HG03135 (cell line): ENCODE measurements around the gene MCF2L.
"Not testable (repeated sequence)": the region's sequence is repeated elsewhere in the genome, so short reads cannot be mapped to it uniquely, and the experiment has no call there.

ENCODE experiments used
- ATAC-seq: cut with Tn5 transposase; IDR thresholded peaks from one replicate; pipeline ENCODE4 v1.9.1; 2021; ENCODE audit warnings: mild to moderate bottlenecking, moderate library complexity; ENCODE audit not compliant: unreplicated experiment

MCF2L gene

DNA sequence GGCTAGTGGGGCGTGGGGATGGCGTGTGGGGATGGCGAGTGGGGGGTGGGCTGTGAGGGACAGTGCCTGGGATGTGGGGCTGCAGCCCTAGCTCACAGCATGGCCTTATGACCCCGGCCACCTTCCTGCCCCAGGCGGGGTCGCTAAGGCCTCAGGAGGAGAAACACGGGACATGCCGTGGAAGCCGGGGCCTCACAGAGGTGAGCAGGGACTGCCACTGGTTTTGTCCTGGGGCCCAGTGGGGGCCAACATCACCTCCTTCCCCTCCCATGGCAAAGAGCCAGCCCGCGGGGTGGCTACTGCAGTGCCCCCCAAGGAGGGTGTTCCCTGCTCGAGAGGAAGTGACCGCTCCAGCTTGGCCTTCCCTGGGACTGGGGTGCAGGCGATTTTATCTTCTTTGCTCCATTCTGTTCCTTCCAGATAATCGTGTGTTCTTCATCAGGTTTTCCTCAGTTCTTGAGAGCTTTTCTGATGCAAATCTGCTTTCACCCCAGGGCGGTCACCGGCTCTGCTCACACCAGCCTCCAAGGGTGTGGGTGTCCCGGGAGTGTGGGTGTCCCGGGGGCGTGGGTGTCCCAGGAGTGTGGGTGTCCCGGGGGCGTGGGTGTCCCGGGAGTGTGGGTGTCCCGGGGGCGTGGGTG lies 137.8 kb downstream of the MCF2L start:
- no peak for ATAC-seq

DNA sequence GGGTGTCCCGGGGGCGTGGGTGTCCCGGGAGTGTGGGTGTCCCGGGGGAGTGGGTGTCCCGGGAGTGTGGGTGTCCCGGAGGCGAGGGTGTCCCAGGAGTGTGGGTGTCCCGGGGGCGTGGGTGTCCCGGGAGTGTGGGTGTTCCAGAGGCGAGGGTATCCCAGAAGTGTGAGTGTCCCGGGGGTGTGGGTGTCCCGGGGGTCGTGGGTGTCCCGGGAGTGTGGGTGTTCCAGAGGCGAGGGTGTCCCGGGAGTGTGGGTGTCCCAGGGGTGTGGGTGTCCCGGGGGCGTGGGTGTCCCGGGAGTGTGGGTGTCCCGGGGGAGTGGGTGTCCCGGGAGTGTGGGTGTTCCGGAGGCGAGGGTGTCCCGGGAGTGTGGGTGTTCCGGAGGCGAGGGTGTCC lies 139.5 kb downstream of the MCF2L start:
- not testable (repeated sequence) for ATAC-seq

DNA sequence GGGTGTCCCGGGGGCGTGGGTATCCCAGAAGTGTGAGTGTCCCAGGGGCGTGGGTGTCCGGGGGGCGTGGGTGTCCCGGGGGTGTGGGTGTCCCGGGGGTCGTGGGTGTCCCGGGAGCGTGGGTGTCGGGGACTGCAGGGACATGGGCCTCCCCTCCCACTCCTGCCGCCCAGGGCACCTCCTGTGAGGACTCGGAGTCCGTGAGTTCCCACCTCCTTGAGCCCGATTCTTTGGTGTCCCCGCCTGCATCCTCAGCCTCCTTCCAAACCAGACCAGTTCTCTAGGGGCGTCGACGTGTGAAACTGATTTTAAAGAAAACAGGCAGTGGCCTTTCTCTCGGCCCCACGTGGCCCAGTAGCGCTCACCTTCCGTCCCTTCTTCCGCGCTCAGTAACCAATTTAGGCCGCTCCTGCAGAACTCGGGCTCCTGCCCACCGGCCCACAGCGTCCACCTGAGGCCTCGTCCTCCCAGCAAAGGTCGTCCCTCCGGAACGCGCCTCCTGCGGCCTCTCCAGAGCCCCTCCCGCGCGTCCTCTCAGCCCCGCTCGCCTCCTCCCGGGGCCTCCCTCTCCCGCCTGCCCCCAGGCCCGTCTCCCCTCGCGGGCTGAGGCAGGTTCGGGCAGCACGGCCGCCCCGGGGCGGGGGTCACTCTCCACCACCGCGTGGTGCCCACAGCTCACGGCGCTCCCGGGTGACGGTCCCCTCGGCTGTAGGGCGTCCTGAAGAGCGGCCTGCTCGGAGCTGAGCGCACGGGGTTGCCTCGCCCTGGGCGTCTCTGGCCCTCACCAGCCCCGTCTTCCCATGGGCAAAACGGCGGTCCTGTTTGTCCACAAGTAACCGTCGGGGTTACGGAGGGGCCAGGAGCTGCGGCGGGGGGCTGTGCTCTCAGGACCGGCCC lies 140.4 kb downstream of the MCF2L start:
- ATAC-seq, result no peak

DNA sequence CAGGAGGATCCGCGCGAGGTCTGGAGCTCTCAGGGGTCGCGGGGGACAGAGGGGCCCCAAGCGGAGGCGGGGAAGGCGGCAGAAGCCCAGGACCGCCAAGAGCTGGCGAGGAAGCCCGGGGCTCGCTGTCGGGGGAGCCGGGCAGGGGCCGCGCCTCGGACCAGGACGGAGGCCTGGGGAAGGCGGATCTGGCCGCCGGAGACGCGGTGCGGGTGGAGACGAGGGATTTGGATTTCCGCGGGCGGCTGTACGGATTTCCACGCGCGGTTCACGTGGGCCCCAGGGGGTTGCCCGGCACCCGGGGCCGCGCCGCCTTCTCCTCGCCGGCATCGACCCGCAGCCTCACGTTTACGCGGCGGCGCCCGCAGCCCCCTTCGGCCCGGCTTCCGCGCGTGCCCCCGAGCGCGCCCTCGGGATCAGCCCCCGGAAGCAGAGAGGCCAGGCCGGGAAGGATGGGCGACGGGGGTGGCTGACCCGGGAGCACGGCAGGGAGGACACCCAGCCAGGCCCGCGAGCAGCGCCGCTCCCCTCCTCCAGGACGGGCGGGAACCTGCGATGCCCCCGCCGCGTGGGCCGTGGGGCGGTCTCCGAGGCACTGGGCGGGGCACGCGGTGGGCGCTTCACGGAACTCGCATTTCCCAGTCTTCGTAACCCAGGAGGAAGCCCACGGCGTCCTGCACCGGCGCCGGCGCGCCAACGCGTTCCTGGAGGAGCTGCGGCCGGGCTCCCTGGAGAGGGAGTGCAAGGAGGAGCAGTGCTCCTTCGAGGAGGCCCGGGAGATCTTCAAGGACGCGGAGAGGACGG lies 141.2 kb downstream of the MCF2L start:
- ATAC-seq, result no peak

DNA sequence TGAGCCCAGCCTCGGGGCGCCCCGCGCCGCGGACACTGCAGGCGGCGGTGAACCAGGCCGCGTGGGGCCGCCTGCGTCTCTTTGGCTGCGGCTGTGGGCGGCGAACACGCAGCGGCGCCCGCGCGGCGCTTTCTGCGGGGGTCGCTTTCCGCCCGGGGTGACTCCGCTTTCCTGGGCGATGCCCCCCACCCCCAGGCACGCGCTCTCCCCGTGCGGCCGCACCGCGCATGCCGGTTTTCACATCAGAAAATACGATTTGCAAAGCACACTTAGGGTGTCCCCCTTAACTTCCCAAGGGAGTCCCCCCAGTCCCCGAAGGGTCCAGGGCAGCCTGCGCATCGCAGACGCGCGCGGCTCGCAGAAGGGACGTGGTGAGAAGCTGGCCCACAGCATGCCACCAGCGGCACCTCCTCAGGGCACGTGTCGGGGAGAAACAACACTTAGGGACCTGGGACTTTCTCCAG lies 141.9 kb downstream of the MCF2L start:
- no peak for ATAC-seq

DNA sequence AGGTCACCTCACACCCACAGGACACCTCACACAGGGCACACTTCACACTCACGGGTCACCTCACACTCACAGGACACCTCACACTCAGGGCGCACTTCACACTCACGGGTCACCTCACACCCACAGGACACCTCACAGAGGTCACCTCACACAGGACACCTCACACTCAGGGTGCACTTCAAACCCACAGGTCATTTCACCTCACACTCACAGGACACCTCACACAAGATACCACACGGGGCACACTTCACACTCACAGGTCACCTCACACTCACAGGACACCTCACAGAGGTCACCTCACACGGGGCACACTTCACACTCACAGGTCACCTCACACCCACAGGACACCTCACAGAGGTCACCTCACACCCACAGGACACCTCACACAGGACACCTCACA lies 142.8 kb downstream of the MCF2L start:
- ATAC-seq, result not testable (repeated sequence)

DNA sequence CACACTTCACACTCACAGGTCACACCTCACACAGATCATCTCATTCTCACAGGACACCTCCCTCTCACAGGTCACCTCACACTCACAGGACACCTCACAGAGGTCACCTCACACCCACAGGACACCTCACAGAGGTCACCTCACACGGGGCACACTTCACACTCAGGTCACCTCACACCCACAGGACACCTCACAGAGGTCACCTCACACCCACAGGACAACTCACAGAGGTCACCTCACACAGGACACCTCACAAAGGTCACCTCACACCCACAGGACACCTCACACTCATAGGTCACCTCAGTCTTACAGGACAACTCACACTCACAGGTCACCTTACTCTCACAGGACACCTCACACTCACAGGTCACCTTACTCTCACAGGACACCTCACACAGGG lies 143.5 kb downstream of the MCF2L start:
- not testable (repeated sequence) for ATAC-seq

DNA sequence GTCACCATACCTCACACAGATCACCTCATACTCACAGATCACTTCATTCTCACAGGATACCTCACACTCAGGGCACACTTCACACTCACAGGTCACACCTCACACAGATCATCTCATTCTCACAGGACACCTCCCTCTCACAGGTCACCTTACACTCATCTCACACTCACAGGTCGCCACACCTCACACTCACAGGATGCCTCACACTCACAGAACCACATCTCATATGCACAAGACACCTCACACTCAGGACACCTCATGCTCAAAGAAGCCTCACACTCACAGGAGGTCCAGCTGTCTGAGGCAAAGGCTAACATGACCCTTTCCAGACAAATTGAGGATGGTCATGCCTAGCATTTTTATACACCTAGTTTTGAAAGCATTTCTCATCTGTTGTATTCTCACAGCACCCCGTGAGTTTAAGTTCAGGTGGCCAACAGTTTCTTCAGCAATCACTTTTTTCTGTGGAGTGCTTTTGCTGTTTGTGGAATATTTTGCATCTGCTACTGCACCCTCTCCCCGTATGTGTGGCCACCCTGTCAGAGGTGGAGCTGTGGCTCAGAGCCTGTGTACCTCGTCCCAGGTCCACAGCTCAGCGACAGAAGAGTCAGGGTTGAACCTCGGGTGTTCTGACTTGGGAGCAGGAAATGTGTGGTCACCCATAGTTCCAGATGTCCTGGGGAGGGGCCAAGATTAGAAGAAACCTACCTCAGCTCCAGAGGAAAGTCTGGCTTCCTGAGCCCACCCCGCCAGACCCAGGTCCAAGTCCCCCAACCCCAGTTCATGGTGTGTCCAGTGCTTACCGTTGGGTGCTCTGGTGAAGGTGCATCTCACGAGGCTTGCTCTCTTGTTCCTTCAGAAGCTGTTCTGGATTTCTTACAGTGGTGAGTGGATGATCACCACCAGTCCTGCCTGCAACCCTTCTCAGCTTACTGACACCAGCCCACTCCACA lies 144.2 kb downstream of the MCF2L start:
- ATAC-seq, result no peak

DNA sequence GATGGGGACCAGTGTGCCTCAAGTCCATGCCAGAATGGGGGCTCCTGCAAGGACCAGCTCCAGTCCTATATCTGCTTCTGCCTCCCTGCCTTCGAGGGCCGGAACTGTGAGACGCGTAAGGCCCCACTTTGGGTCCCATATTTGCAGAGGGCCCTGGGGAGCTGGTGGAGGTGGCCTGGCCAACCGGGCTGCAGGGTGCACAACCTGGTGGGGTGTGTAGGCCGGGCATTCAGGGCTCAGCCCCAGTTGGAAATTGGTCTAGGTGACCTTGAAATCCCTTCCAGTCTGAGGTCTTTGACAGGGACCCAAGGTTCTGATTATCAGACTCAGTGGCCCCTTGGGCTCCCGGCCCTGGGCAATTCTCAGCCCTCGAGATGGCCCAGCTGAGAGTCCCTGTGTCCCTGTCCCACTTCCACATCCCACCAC lies 144.8 kb downstream of the MCF2L start:
- no peak for ATAC-seq

DNA sequence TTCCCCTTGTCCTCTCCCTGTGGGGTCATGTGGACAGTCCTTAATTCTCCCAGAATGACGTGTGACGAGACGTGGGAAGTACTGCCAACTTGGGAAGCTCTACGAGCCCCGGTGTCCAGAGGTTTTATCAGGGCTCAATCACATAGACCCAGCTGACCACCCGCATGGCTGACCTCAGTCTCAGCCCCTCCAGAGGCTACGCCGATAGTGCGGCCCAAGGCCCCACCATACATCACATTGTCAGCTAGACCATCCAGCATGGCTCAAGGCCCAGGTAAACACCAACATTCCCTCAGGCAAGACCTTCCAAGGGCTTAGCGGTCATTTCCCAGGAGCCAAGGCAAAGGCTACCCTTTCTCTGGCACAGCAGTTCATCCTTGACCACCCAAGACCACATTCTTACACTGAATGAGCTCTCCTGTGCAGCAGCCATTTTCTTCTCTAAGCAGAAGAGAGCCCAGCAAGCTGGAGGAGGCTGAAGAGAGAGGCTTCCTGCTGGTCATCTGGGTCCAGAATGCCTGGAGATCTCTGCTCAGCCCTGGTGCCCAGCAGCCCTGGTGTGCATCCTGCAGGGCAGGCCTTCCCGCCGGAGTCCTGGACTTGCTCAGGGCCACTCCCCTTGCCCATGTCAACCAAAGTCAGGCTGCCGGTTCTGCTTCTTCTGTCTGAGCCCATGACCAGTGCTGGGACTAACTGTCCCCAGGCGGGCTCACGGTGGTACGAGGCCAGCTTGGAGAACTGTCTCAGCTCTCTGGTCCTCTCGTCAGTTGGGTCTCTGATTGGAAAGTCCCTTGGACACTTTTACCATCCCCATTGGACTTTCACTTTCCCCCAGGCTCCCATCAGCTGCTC lies 145.7 kb downstream of the MCF2L start:
- ATAC-seq, result no peak

DNA sequence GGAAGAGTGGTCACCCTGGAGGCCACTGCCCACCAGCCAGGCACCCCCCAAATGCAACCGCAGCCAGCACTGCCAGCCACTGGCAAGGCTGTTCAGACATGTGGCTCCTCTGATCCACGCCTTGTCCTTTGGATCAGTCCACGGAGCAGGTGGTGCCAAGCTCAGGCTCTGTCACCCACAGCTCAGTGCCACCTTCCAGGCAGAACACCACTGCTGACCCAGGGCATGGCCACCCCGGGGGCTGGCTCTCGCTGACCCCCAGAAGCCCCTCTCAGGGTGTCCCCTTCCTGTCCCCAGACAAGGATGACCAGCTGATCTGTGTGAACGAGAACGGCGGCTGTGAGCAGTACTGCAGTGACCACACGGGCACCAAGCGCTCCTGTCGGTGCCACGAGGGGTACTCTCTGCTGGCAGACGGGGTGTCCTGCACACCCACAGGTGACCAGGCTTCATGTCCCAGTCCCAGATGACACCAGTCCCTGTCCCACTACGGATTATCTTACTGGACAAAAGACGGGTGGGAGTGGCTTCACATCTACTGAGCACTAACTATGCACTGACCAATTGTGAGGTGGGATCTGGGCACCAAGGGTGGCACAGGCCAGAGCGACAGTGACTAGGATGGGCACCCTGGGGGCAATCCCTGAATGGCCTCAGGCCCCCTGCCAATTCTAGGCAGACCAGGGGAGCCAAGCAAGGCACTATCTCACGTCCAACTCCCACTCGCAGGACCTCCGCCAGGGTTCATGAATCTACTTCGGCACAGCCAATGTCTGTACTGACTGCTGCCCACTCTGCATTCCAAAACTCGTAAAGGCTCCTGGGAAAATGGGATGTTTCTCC lies 146.6 kb downstream of the MCF2L start:
- no peak for ATAC-seq

DNA sequence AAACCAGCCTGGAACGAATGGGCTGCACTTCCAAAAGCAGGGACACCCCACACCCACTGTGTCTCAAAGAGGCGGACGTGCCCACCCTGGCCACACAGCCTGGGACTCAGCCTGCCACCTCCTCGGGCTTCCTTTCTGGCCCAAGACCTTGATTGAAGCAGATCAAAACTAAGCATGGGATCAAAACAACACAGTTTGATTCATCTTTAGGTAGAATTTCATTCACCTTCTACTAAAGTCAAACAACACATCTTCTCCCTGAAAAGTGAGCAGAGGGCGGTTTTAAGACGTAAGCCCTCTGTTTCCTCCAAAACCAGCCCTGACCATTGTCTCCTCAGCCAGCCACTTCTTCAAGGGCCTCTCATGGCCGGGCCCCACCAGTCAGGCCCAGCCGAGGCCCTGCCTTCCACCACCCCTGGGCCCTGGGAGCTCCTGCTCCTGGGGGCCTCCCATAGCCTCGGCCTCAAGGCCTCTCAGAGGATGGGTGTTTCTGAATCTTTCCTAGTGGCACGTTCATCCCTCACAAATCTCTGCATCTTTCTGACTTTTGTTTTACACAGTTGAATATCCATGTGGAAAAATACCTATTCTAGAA lies 147.3 kb downstream of the MCF2L start:
- ATAC-seq, result no peak

DNA sequence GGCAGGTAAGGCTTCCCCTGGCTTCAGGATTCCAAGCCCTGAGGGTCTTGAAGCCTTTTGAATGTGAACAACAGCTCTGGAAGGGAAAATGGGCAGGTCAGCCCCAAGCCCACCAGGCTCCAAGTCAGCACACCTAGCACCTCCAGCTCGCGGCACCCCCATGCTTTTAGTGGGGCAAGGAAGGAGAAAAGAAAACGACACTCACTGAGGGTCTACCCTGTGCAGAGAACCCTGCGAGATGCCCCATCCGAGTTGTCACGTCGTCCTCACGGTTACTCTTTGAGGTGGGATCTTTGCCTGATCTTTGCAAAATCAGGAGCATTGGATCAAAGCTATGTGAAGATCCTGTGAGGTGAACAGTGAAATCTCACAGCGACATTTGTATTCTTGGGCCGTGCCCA lies 147.9 kb downstream of the MCF2L start:
- no peak for ATAC-seq

DNA sequence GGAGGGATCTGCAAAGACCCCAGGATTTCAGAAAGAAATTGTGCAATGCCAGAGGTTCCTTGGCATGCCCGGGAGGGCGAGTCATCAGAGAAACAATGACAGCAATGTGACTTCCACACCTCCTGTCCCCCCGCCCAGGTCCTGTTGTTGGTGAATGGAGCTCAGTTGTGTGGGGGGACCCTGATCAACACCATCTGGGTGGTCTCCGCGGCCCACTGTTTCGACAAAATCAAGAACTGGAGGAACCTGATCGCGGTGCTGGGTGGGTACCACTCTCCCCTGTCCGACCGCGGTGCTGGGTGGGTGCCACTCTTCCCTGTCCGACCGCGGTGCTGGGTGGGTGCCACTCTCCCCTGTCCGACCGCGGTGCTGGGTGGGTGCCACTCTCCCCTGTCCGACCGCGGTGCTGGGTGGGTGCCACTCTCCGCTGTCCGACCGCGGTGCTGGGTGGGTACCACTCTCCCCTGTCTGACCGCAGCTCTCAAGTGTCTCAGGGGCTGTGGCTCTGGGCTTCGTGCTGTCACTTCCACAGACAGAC lies 148.4 kb downstream of the MCF2L start:
- no peak for ATAC-seq

DNA sequence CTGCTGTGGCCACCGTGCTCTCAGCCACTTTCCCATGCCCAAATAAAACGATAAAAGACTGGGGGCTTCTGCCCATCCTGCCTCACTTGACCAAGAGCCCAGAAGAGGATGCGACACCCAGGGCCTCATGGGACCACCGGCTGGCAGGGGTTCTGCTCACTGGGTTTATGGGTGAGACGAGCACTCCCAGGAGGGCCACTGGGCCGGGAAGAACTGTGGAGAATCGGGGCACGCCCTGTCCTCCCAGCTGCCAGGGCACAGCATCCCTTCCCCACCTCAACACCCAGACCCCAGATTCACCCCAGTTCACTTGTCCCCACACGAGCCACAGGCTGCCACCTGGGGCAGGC lies 148.9 kb downstream of the MCF2L start:
- ATAC-seq, result no peak

DNA sequence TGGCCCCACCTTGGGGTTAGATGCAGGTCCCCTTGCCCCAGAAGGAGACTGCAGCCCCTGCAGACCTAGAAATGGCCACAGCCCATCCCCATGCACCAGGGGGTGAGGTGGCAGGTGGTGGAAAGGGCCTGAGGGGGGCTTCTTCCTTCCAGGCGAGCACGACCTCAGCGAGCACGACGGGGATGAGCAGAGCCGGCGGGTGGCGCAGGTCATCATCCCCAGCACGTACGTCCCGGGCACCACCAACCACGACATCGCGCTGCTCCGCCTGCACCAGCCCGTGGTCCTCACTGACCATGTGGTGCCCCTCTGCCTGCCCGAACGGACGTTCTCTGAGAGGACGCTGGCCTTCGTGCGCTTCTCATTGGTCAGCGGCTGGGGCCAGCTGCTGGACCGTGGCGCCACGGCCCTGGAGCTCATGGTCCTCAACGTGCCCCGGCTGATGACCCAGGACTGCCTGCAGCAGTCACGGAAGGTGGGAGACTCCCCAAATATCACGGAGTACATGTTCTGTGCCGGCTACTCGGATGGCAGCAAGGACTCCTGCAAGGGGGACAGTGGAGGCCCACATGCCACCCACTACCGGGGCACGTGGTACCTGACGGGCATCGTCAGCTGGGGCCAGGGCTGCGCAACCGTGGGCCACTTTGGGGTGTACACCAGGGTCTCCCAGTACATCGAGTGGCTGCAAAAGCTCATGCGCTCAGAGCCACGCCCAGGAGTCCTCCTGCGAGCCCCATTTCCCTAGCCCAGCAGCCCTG lies 149.4 kb downstream of the MCF2L start:
- ATAC-seq, result no peak

DNA sequence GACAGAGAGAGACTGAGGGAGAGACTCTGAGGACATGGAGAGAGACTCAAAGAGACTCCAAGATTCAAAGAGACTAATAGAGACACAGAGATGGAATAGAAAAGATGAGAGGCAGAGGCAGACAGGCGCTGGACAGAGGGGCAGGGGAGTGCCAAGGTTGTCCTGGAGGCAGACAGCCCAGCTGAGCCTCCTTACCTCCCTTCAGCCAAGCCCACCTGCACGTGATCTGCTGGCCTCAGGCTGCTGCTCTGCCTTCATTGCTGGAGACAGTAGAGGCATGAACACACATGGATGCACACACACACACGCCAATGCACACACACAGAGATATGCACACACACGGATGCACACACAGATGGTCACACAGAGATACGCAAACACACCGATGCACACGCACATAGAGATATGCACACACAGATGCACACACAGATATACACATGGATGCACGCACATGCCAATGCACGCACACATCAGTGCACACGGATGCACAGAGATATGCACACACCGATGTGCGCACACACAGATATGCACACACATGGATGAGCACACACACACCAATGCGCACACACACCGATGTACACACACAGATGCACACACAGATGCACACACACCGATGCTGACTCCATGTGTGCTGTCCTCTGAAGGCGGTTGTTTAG lies 150.3 kb downstream of the MCF2L start:
- no peak for ATAC-seq
